Common myeloid progenitor, CD34-positive (primary cell): ENCODE results near the gene TNFRSF18.

Experiments
- CTCF ChIA-PET: fragments of 350-600 bp; sonication (Branson Sonifier 250); formaldehyde crosslinking; loops from one replicate; lab custom pipeline; 2021; ENCODE audit warnings: antibody characterized with exemption; lab: Charles Lee
- POLR2A ChIA-PET: fragments of 350-600 bp; sonication (Branson Sonifier 250); formaldehyde crosslinking; loops from one replicate; lab custom pipeline; 2021; ENCODE audit warnings: antibody characterized with exemption; lab: Charles Lee
- DNase-seq, 3 donors: peaks; one replicate each; pipeline versions ENCODE4 v3.0.0 to v3.0.0-alpha.2; 2013
- H3K27ac ChIP-seq, 2 experiments: 1 replicate in 1 of 2; 2 replicates in 1 of 2; pipeline ENCODE4 v1.7.0; 2013; ENCODE audit warnings: inconsistent platforms in 2 of 2, low read length in 2 of 2, mild to moderate bottlenecking in 2 of 2, low read depth in 1 of 2, moderate library complexity in 1 of 2; ENCODE audit not compliant: severe bottlenecking in 2 of 2, insufficient read depth in 1 of 2, poor library complexity in 1 of 2
- H3K27me3 ChIP-seq, 5 experiments: replicated peaks in 2 of 5; 1 replicate in 3 of 5; 2 replicates in 2 of 5; pipeline versions ENCODE4 v1.6.1 to v1.7.0; 2013; ENCODE audit warnings: low read length in 4 of 5, mild to moderate bottlenecking in 2 of 5, moderate library complexity in 2 of 5, inconsistent platforms in 1 of 5; ENCODE audit not compliant: insufficient read depth in 5 of 5, control insufficient read depth in 4 of 5
- H3K36me3 ChIP-seq, 4 experiments: 1 replicate in 2 of 4; 2 replicates in 2 of 4; pipeline versions ENCODE4 v1.6.1 to v1.7.0; 2013; ENCODE audit warnings: low read length in 3 of 4, control low read depth in 1 of 4, mild to moderate bottlenecking in 1 of 4; ENCODE audit not compliant: control insufficient read depth in 4 of 4, insufficient read depth in 4 of 4
- H3K4me1 ChIP-seq, 4 experiments: 1 replicate in 3 of 4; 2 replicates in 1 of 4; pipeline versions ENCODE4 v1.6.1 to v1.7.1; 2013; ENCODE audit warnings: low read length in 3 of 4, mild to moderate bottlenecking in 3 of 4, control low read depth in 1 of 4, inconsistent platforms in 1 of 4, moderate library complexity in 1 of 4; ENCODE audit not compliant: control insufficient read depth in 4 of 4, insufficient read depth in 4 of 4; ENCODE audit errors: control extremely low read depth in 1 of 4
- H3K4me3 ChIP-seq, 7 experiments: 1 replicate in 4 of 7; 2 replicates in 3 of 7; pipeline versions ENCODE4 v1.5.1 to v1.7.0; 2013; ENCODE audit warnings: mild to moderate bottlenecking in 7 of 7, low read length in 6 of 7, moderate library complexity in 6 of 7, inconsistent platforms in 2 of 7, low read depth in 2 of 7, control low read depth in 1 of 7; ENCODE audit not compliant: insufficient read depth in 4 of 7, control insufficient read depth in 1 of 7; ENCODE audit errors: extremely low read depth in 1 of 7
- H3K9me3 ChIP-seq, 5 experiments: 1 replicate in 4 of 5; 2 replicates in 1 of 5; pipeline versions ENCODE4 v1.6.1 to v1.7.1; 2013; ENCODE audit warnings: low read length in 4 of 5, mild to moderate bottlenecking in 2 of 5, inconsistent platforms in 1 of 5, low read depth in 1 of 5, moderate library complexity in 1 of 5; ENCODE audit not compliant: control insufficient read depth in 4 of 5, insufficient read depth in 2 of 5; ENCODE audit errors: control extremely low read depth in 1 of 5
- WGBS: methylation state at CpG from one replicate; pipeline ENCODE4 v1.1.5; 2013; ENCODE audit not compliant: insufficient coverage; 5-methylcytosine and 5-hydroxymethylcytosine counted together

Gene TNFRSF18

DNA sequence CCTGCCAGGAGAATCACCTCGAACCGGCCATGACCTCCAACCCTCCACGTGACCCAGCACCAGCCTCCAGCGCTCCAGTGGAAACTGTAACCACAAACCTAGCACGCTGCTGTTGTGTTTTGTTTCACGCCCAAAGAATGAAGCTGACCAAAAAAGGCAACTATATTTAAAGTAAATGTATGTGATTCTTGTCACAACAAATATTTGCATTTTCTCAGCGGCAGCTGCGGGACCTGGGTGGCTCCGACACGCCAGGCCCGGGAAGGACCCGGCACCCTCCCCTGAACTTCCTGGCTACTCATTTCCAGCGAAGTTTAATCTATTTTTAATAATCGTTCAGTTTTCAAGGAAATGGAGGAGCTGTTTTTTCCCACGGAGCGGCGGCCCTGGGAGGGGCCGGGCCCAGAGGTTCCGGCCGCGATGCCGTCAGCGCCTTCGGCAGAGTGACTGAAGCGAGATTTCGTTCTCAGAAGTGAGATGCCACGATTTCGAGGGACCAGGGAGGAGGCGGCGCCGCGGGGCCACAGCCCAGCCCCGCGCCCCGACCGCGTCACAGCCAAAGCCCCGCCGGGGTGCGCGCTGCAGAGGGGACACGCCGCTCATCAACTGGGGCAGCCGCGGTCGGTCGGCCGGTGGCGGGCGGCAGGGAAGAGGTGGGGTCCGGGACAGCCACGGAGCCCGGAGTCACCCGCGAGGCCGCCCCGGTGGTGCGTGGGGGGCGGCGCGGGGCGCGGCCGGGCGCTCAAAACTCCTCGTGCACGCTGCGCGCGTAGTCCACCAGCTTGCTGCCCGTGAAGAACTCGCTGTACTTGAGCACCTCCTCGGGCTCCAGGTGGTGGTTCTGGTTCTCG is 10.6 kb upstream of the TNFRSF18 start:
- Histone ChIP-seq H3K4me3 (no peak overlapping the region), H3K27me3 (no peaks in the 10 kb centered on the region), H3K27ac (no peak overlapping the region), H3K9me3 (no peaks in the 10 kb centered on the region), H3K36me3 (peaks cover 2 to 66% (median 37%) of the 10 kb centered on the region in 4 experiments), H3K4me1 (peaks cover 0 to 35% (median 34%) of the 10 kb centered on the region in 4 experiments)
- ChIA-PET CTCF (interaction anchor here (0.7 to 1.6 kb wide), 3 partner anchors 12 to 96 kb away, joined by 3 to 4 read pairs (median 3); no protein-coding TSS in a partner anchor), POLR2A (interaction anchor here (1.2 kb wide), 1 partner anchor 10 kb away, joined by 5 read pairs; no protein-coding TSS in a partner anchor)
- 96% methylated on average over 66 of the region's 74 CpGs for WGBS
- no peak for DNase-seq

DNA sequence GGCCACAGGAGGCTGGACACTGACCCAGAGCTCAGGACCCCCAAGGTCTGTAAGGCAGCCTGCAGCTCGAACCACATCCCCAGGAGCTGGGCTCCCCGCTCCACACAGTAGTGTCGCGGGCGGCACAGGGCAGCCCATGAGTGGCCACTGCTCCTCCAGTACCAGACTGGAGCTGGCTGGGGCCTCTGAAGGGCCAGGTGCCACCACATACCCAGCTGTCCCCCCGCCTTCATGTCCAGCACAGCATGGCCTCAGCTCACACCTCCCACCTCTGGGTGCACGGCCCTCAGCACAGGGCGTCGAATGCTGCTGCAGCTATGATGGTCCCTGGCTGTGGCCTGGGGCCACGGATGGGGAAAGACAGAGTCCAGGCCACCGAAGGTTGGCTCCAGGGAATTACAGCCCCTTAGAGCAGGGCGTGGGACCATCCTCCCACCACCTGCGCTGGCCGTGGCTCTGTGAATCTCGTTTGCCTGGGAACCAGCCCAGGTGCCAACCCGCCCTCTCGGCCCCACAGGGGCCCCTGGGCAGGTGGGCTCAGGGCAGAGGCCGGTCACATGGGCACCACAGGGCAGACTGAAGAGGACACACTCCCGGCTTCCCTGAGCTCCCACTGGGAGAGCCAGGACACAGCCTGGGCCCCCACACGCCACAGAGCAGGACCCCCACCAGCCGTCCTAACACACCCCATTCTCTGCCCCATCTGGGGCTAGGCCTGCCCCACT is 9.7 kb upstream of the TNFRSF18 start:
- Histone ChIP-seq H3K27me3 (no peaks in the 10 kb centered on the region), H3K4me1 (peaks cover 0 to 44% (median 42%) of the 10 kb centered on the region in 4 experiments), H3K9me3 (no peaks in the 10 kb centered on the region), H3K27ac (no peak overlapping the region), H3K4me3 (no peak overlapping the region), H3K36me3 (peaks cover 2 to 57% (median 33%) of the 10 kb centered on the region in 4 experiments)
- no peak for DNase-seq
- 96% methylated on average over 21 of the region's 21 CpGs for WGBS
- CTCF ChIA-PET: interaction anchor here (1.0 to 1.7 kb wide), 6 partner anchors 9 to 96 kb away, joined by 3 to 6 read pairs (median 4); no protein-coding TSS in a partner anchor
- POLR2A ChIA-PET: interaction anchor here (1.0 kb wide), 1 partner anchor 79 kb away, joined by 3 read pairs; no protein-coding TSS in a partner anchor

DNA sequence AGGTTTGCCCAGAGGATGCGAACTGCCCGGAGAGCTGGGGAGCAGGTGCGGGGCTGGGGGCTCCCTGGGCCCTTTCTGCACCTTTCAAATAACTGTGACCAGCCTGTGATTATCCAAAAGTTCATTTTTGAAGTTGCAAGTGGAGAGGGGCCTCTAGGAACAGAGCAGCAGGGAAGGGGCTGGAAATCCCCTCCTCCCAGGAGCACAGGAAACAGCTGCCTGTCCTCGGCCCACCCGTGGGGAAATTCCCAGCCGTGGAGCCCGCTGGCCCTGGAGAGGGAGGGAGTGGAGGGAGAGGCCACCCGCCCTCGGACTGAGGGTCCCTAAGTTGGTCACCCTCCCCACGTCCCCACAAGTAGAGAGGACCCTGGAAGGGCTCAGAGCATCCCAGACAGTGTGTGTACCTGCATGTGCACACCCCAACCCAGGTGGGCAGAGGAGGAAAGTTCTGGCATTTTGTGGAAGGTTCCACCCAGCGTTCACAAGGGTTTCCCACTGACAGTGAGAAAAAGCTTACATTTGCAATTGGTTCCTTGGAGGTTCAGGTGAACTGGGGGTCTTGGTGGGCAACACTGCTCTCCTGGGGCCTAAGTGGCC is 8.8 kb upstream of the TNFRSF18 start:
- peaks cover 0 to 53% (median 45%) of the 10 kb centered on the region in 4 experiments for H3K4me1 ChIP-seq
- H3K9me3 ChIP-seq: no peaks in the 10 kb centered on the region
- POLR2A ChIA-PET: interaction anchor here (1.0 kb wide), 1 partner anchor 79 kb away, joined by 3 read pairs; no protein-coding TSS in a partner anchor
- H3K27ac ChIP-seq: no peak overlapping the region
- no peak overlapping the region for H3K4me3 ChIP-seq
- no peaks in the 10 kb centered on the region for H3K27me3 ChIP-seq
- peaks cover 2 to 48% (median 30%) of the 10 kb centered on the region in 4 experiments for H3K36me3 ChIP-seq
- WGBS: 78% methylated on average over 5 of the region's 11 CpGs
- CTCF ChIA-PET: interaction anchor here (1.0 to 1.7 kb wide), 6 partner anchors 10 to 95 kb away, joined by 3 to 6 read pairs (median 4); no protein-coding TSS in a partner anchor
- peak in 2 of 3 donors; percentile 24 to 50 for DNase-seq

DNA sequence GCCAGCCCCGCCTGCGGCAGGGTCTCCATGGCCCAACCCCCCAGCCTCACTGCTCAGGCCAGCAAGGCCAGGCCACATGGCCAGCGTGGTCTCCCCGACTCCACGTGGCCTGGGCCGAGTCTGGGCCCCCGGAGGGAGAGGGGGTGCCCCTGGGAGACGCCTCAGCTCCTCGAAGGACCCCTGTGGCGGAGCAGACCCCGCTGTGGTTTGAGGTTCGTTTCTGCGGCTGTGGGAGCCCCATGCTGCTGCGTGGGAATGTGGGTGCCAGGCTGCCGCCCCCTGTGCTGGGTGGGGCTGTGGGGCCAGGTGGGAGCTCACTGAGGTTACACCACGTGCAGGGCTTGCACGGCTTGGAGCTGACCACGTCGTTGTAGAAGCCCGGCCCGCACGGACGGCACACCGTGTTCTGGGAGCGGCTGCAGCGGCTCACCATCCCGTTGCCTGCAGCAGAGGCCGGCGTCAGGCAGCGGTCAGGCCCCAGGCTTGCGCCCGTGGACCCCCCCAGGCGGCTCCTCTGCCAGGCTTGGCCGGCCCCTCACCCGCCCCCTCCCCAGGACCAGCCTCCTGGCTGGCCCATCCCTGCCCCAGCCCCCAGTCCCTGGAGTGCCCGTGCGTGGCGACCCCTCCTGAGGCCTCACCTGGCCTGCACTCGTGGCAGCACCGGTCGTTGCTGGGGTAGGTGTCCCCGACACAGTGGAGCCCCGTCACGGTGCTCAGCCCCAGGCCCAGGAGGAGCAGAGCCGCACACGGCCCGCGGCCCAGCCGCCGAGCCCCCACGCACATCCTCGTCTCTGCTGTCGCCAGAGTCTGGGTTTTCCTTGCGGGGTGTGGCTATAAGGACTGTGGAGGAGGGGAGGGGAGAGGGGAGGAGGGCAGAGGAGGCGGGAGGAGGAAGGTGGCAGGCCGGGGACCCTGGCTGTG is 7.2 kb upstream of the TNFRSF18 start, which contains the start of gene TNFRSF4:
TSS of gene TNFRSF4 (minus strand) at position 809 of the 921 bp plus-strand sequence. CDS start at position 783, 26 bp downstream.
- peak within 1 kb of the TSS in 4 of 7 experiments; percentile 32 to 62 (median 48) for H3K4me3 ChIP-seq
- CTCF ChIA-PET: interaction anchor here (0.7 to 1.5 kb wide), 5 partner anchors 13 to 90 kb away, joined by 3 to 4 read pairs (median 4); no protein-coding TSS in a partner anchor

DNA sequence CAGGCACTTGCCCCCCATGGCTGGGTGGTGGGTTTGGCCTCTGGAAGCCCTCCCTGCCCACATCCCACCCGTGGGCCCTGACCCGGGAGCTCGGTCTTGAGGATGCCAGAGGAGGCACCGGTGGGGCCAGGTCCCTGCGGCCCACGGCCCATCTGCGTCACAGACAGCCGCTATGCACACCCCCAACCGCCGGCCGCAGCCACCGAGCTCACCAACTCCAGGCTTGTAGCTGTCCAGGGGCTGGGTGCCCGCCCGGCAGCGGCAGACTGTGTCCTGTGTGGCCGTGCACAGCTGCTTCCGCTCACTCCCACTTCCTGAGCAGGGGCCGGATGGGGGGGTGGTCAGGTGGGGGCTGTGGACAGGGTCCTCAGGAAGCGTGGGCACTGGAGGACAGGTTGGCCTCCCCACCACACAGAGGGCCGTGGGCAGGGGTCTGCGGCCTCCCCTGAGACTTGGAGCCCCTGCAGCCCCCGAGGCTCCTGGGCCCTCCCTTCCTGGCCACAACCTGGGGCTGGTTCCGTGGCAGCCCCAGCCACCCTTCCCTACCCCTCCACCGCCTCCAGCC is 6.5 kb upstream of the TNFRSF18 start:
- 0% methylated on average over 19 of the region's 24 CpGs for WGBS
- H3K27ac ChIP-seq: no peak overlapping the region

More for the DNA sequence above, 7.2 kb upstream of the TNFRSF18 start, which contains the start of gene TNFRSF4:
- H3K36me3 ChIP-seq: peaks cover 2 to 34% (median 20%) of the 10 kb centered on the region in 4 experiments
- peak; percentile 31 to 81 (median 77) for DNase-seq
- no peaks in the 10 kb centered on the region for H3K9me3 ChIP-seq
- 14% methylated on average over 41 of the region's 56 CpGs for WGBS
- no peak within 1 kb of the TSS for H3K27ac ChIP-seq
- H3K27me3 ChIP-seq: no peaks in the 10 kb centered on the region
- H3K4me1 ChIP-seq: peaks cover 0 to 67% (median 60%) of the 10 kb centered on the region in 4 experiments
- POLR2A ChIA-PET: interaction anchor here (0.9 to 1.5 kb wide), 5 partner anchors 17 to 92 kb away, joined by 3 to 5 read pairs (median 4); partner anchors contain the start of genes B3GALT6 and SDF4

More for the DNA sequence above, 6.5 kb upstream of the TNFRSF18 start:
- no peaks in the 10 kb centered on the region for H3K27me3 ChIP-seq
- peak overlapping the region in 4 of 7 experiments; percentile 32 to 62 (median 48) for H3K4me3 ChIP-seq
- peak; percentile 56 to 91 (median 89) for DNase-seq
- peaks cover 2 to 27% (median 16%) of the 10 kb centered on the region in 4 experiments for H3K36me3 ChIP-seq
- CTCF ChIA-PET: interaction anchor here (0.7 to 1.5 kb wide), 4 partner anchors 12 to 89 kb away, joined by 3 to 4 read pairs (median 4); no protein-coding TSS in a partner anchor
- peaks cover 0 to 74% (median 66%) of the 10 kb centered on the region in 4 experiments for H3K4me1 ChIP-seq
- POLR2A ChIA-PET: interaction anchor here (0.6 to 1.5 kb wide), 6 partner anchors 18 to 139 kb away, joined by 3 to 5 read pairs (median 4); partner anchors contain the start of genes B3GALT6, RNF223 and SDF4
- no peaks in the 10 kb centered on the region for H3K9me3 ChIP-seq
